Measurements from ENCODE around the gene SORBS1.

Gene SORBS1

GRCh38 chr10:95290461-95291364 lies 270.5 kb downstream of the SORBS1 start, which contains the start of gene PDLIM1 (continued):
- TF ChIP-seq ZNF645 (tag by site-specific recombination; IDR thresholded peaks at IDR 0.05) (no peak), ZNF830 (tag by site-specific recombination; IDR thresholded peaks at IDR 0.05; ENCODE audit: low read depth) (no peak), OSR2 (tag by site-specific recombination; IDR thresholded peaks at IDR 0.05) (no peak), REST (tag by site-specific recombination; IDR thresholded peaks at IDR 0.05) (no peak; the same call in 1 of the 2 replicates), KLF16 (tag by site-specific recombination; IDR thresholded peaks at IDR 0.05) (no peak), ZNF157 (tag by site-specific recombination; IDR thresholded peaks at IDR 0.05) (no peak), ZNF48 (tag by site-specific recombination; IDR thresholded peaks at IDR 0.05) (no peak), BCL11B (tag by site-specific recombination; IDR thresholded peaks at IDR 0.05; ENCODE audit: low read depth) (no peak), ZNF2 (tag by site-specific recombination; IDR thresholded peaks at IDR 0.05) (0 out of 2 replicates have a peak, but pooled peaks have one; percentile 29), ZNF518A (tag by site-specific recombination; conservative IDR thresholded peaks at IDR 0.05; ENCODE audit: low read depth) (no peak), ZNF138 (tag by site-specific recombination; IDR thresholded peaks at IDR 0.05; ENCODE audit: borderline replicate concordance) (no peak), ZNF398 (tag by site-specific recombination; IDR thresholded peaks at IDR 0.05) (no peak), ZSCAN16 (tag by site-specific recombination; IDR thresholded peaks at IDR 0.05) (no peak), ZNF791 (tag by site-specific recombination; IDR thresholded peaks at IDR 0.05) (no peak), PRDM1 (tag by site-specific recombination; IDR thresholded peaks at IDR 0.05) (no peak), ZNF639 (tag by site-specific recombination; IDR thresholded peaks at IDR 0.05) (no peak), ZNF24 (tag by site-specific recombination; IDR thresholded peaks at IDR 0.05) (no peak), SALL2 (tag by site-specific recombination; IDR thresholded peaks at IDR 0.05; ENCODE audit: borderline replicate concordance) (no peak), ZNF449 (tag by site-specific recombination; IDR thresholded peaks at IDR 0.05) (no peak), ZNF610 (tag by site-specific recombination; IDR thresholded peaks at IDR 0.05; ENCODE audit: borderline replicate concordance) (peak; percentile 78; the same call in 1 of the 2 replicates), ZNF10 (tag by site-specific recombination; IDR thresholded peaks at IDR 0.05) (no peak), GLIS2 (tag by site-specific recombination; IDR thresholded peaks at IDR 0.05) (peak; percentile 72; the same call in 1 of the 2 replicates), ZSCAN30 (tag by site-specific recombination; IDR thresholded peaks at IDR 0.05) (no peak; the same call in 1 of the 2 replicates), ZNF76 (tag by site-specific recombination; IDR thresholded peaks at IDR 0.05; ENCODE audit: borderline replicate concordance, low read depth) (peak; percentile 82)

Data from HEK293 (cell line).